Body of pancreas (tissue), 4 donors: ENCODE data around the gene NFKBIB.

Experiments
- POLR2A ChIP-seq, 3 donors: fragments of 450-650 bp; IDR thresholded peaks; one replicate each; pipeline ENCODE4 v1.6.1; 2016; ENCODE audit warnings: antibody characterized with exemption in 3 of 3, mild to moderate bottlenecking in 2 of 3
- TF ChIP-seq, protein P1 (sequence below), 7 experiments: fragments of 450-650 bp in 4 of 7; fragments of 200-600 bp in 3 of 7; sonication (generic) in 3 of 7; IDR thresholded peaks; one replicate each; pipeline ENCODE4 v1.5.1; 2016 to 2019; ENCODE audit warnings: antibody characterized with exemption in 7 of 7

DNA sequence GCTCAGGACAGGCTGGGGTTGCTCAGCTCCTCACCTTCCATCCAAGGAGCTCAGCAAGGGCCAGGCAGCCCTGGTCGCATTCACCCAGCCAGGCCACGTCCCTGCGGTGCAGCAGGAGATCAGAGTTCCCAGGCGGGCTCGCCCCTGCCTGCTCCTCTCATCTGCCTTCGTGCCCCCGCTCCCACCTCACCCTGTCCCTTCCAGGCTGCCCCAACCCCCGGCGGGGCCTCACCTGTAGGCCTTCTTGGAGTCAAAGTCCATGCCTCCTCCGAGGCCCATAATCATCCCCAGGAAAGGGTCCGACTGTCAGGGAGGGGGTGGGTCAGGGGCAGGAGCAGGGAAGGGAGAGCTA is 20.4 kb upstream of the NFKBIB start:
- TF ChIP-seq, protein P1, sequence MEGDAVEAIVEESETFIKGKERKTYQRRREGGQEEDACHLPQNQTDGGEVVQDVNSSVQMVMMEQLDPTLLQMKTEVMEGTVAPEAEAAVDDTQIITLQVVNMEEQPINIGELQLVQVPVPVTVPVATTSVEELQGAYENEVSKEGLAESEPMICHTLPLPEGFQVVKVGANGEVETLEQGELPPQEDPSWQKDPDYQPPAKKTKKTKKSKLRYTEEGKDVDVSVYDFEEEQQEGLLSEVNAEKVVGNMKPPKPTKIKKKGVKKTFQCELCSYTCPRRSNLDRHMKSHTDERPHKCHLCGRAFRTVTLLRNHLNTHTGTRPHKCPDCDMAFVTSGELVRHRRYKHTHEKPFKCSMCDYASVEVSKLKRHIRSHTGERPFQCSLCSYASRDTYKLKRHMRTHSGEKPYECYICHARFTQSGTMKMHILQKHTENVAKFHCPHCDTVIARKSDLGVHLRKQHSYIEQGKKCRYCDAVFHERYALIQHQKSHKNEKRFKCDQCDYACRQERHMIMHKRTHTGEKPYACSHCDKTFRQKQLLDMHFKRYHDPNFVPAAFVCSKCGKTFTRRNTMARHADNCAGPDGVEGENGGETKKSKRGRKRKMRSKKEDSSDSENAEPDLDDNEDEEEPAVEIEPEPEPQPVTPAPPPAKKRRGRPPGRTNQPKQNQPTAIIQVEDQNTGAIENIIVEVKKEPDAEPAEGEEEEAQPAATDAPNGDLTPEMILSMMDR (IDR thresholded peaks at IDR 0.05) = no peak
- TF ChIP-seq POLR2A (IDR thresholded peaks at IDR 0.05) = no peak
